DMS53 treated with DMSO at 0.1 percent for 48 hours (cell line): ENCODE results near the gene MPST.

Source experiments
- DNase-seq: peaks from one replicate; lab custom pipeline; 2025; ENCODE audit not compliant: unreplicated experiment; lab: John Stamatoyannopoulos, UW

Gene MPST

GRCh38 chr22:37021710-37022482 lies 2.4 kb downstream of the MPST start:
- DNase-seq: no peak

- DNase-seq: no peak
Measured at GRCh38 chr22:37022483-37023337, 3.2 kb downstream of the MPST start.

DNA sequence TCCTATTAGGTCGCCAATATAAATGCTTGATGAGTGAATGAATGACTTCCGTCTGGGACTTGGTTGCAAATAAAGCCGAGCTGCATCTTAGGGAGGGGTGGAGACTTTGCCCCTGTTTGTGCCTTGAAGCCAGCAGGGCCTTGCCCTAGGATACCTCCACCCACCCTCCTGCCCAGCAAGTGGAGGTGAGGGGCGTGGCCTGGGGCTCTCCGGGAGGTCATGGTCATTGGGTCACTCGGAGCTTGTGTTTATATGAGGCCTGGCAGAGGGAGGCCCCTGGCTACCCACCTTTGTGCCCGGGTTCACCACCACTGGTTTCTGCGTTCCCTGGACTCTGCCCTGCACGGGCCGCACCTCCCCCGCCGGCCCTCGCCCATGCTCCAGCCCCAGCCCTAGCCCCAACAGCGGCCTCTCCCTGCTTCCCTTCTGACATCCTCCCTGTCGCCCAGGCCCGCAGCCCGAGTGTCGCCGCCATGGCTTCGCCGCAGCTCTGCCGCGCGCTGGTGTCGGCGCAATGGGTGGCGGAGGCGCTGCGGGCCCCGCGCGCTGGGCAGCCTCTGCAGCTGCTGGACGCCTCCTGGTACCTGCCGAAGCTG lies 4.3 kb downstream of the MPST start:
- no peak for DNase-seq

DNA sequence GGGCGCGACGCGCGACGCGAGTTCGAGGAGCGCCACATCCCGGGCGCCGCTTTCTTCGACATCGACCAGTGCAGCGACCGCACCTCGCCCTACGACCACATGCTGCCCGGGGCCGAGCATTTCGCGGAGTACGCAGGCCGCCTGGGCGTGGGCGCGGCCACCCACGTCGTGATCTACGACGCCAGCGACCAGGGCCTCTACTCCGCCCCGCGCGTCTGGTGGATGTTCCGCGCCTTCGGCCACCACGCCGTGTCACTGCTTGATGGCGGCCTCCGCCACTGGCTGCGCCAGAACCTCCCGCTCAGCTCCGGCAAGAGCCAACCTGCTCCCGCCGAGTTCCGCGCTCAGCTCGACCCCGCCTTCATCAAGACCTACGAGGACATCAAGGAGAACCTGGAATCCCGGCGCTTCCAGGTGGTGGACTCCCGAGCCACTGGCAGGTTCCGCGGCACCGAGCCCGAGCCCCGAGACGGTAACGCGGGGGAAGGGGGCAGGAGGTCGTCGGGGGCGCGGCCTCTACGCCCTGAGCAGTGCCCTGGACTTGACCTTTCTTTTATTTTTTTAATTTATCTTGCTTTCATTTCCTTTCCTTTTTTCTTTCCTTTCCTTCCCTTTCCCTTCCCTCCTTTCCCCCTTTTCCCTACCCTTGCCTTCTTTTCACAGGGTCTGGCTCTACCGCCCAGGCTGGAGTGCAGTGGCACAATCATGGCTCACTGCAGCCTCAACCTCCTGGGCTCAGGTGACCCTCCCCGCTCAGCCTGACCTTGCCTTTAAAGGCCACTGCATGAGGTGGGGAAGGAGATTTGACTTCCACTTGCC lies 5.0 kb downstream of the MPST start:
- DNase-seq: no peak

DNA sequence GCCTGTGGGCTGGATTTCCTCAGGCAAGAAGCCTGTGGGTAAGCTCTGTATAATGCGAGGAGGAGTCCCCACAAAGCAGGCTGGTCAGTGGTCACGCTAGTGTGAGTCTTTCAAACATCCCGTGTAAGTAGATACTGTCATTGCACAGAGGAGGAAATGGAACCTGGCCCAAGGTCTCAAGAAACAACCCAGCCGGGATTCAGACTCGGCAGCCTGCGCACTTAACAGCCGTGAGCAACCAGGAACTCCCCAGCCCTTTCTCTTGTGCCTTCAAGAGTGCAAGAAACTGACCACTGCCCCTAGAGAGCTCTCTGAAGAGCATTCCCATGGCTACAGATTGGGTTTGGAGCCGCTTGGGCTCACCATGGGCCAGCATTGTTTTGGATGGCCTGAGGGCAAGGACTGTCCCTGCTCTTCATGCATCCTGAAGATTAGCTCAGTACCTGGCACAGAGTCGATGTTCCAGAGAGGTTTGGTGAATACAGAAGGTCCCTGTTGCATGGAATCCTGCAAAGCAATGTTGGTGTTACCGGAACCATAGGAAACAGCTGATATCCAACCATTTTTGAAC lies 6.0 kb downstream of the MPST start:
- DNase-seq: no peak

- DNase-seq: no peak
Measured at GRCh38 chr22:37026325-37026724, 6.8 kb downstream of the MPST start.

- DNase-seq: no peak
Measured at GRCh38 chr22:37027556-37027955, 8.0 kb downstream of the MPST start.

- DNase-seq: no peak
Measured at GRCh38 chr22:37028692-37029674, 9.4 kb downstream of the MPST start.

DNA sequence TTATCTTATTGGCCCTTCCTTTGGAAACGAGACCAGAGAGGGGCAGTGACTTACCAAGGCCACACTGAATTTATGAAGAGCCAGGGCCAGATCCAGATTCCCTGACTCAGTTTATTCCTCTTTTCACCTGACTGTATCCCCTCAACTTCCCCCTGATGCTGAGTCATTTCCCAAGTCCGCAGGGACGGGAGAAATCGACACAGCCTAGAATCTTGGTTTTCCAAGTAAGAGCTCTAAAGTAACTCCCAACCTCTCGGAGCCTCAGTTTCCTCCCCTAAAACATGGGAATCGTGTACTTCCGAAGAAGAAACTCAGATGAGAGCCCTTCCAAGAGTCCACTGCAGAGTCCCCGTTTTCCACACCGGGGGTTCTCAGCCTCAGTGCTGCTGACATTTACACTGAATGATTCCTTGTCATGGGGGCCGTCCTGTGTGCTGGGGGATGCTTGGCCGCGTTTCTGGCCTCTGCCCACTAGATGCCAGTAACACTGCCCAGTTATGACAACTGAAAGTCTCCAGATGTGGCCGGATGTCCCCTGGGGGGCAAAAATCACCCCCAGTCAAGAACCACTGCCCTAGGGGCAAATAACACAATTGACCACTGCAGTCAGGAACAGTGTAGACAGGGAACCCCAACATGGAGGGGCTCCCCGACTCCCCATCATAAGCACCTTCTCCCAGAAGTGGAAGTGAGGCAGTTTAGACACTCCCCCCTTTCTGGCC lies 11.2 kb downstream of the MPST start:
- DNase-seq: no peak

DNA sequence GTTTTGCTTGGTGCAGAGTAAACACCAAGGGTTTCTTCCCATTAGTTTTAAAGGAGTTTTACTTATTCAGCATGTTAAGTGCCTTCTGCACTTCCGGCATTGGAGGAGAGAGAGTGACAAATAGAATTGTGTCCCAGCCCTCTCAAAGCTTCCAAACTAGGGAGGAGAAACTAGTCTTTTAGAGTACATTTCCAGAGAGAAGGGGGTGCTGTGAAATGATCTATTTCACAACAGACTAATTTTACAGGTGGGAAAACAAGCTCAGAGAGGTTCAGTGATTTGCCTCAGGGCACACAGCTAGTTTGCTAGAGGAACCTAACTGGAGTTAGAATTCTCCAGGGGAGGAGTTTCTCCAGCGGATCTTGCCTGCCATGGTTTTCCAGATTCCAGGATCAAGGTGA lies 12.6 kb downstream of the MPST start:
- no peak for DNase-seq

GRCh38 chr22:37032535-37033460 lies 13.3 kb downstream of the MPST start:
- no peak for DNase-seq

GRCh38 chr22:37033605-37034430 lies 14.3 kb downstream of the MPST start:
- no peak for DNase-seq

- no peak for DNase-seq
Measured at GRCh38 chr22:37036655-37037377, 17.3 kb downstream of the MPST start.

GRCh38 chr22:37037669-37038068 lies 18.1 kb downstream of the MPST start:
- no peak for DNase-seq

- no peak for DNase-seq
Measured at GRCh38 chr22:37039466-37039865, 19.9 kb downstream of the MPST start.

- no peak for DNase-seq
Measured at GRCh38 chr22:37043209-37043827, 23.8 kb downstream of the MPST start.
